PC-3 (cell line): ENCODE measurements around the gene RBBP8NL. TPM values are rescaled to one million over a fixed set of nuclear protein-coding genes. Genes with fewer than 3 reads are reported as not detected.
"Not testable (repeated sequence)": the region's sequence is repeated elsewhere in the genome, so short reads cannot be mapped to it uniquely, and the experiment has no call there.

Experiments
- ATAC-seq: fragments of 200-7000 bp; cut with Tn5 transposase; 2 replicates; pipeline ENCODE4 v1.9.1; 2020; ENCODE audit warnings: mild to moderate bottlenecking, moderate library complexity
- BruUV-seq: library from RNA; stranded (reverse); fragments of 400-500 nt; replicated peaks from 2 replicates; lab custom pipeline; 2021; lab: Mats Ljungman, UMichigan
- CTCF ChIA-PET: fragments of 300-600 bp; sonication (Branson Sonifier 250); formaldehyde crosslinking; loops from one replicate; lab custom pipeline; 2022; ENCODE audit warnings: antibody characterized with exemption; lab: Charles Lee
- POLR2A ChIA-PET: fragments of 300-600 bp; sonication (Branson Sonifier 250); formaldehyde crosslinking; loops from one replicate; lab custom pipeline; 2022; ENCODE audit warnings: antibody characterized with exemption; ENCODE audit not compliant: unreplicated experiment; lab: Charles Lee
- DNase-seq: peaks from one replicate; pipeline ENCODE4 v3.0.0-alpha.2; 2015
- H2AFZ ChIP-seq: fragments of 300-600 bp; sonication (generic); 2 replicates; pipeline ENCODE4 v1.6.0; 2016; ENCODE audit warnings: antibody characterized with exemption, low read length
- H3F3A ChIP-seq: fragments of 300-600 bp; sonication (generic); one replicate; pipeline ENCODE4 v1.6.0; 2017; ENCODE audit warnings: antibody characterized with exemption, low read length, control low read depth, mild to moderate bottlenecking; ENCODE audit not compliant: unreplicated experiment
- H3K27ac ChIP-seq: fragments of 300-600 bp; sonication (generic); 2 replicates; pipeline ENCODE4 v1.5.1; 2016; ENCODE audit warnings: mild to moderate bottlenecking, low read length
- H3K27me3 ChIP-seq: fragments of 300-600 bp; sonication (generic); 2 replicates; pipeline ENCODE4 v1.6.1; 2016; ENCODE audit warnings: low read length, mixed read lengths
- H3K36me3 ChIP-seq: fragments of 300-600 bp; sonication (generic); 2 replicates; pipeline ENCODE4 v1.6.1; 2016; ENCODE audit warnings: low read depth, mixed run types, low read length, mixed read lengths
- H3K4me1 ChIP-seq: fragments of 300-600 bp; sonication (generic); 2 replicates; pipeline ENCODE4 v1.5.1; 2016; ENCODE audit warnings: low read length; ENCODE audit not compliant: insufficient read depth
- H3K4me2 ChIP-seq: fragments of 300-600 bp; sonication (generic); 2 replicates; pipeline ENCODE4 v1.6.0; 2016; ENCODE audit warnings: low read length
- H3K4me3 ChIP-seq: fragments of 300-600 bp; sonication (generic); 2 replicates; pipeline ENCODE4 v1.5.1; 2016; ENCODE audit warnings: mild to moderate bottlenecking, low read length, mixed read lengths
- H3K79me2 ChIP-seq: fragments of 300-600 bp; sonication (generic); 2 replicates; pipeline ENCODE4 v1.6.1; 2017; ENCODE audit warnings: low read length, mixed read lengths
- H3K9ac ChIP-seq: fragments of 300-600 bp; sonication (generic); 2 replicates; pipeline ENCODE4 v1.6.0; 2016; ENCODE audit warnings: mild to moderate bottlenecking, low read length
- H3K9me2 ChIP-seq: fragments of 300-600 bp; sonication (generic); replicated peaks from 2 replicates; pipeline ENCODE4 v1.6.1; 2016; ENCODE audit warnings: mixed run types, low read length, mixed read lengths
- H3K9me3 ChIP-seq: fragments of 300-600 bp; sonication (generic); 2 replicates; pipeline ENCODE4 v1.6.1; 2016; ENCODE audit warnings: low read length, mixed read lengths
- H4K20me1 ChIP-seq: fragments of 300-600 bp; sonication (generic); 2 replicates; pipeline ENCODE4 v1.6.1; 2016; ENCODE audit warnings: low read length, mixed read lengths
- CTCF ChIP-seq: fragments of 300-600 bp; sonication (generic); conservative IDR thresholded peaks from 2 replicates; pipeline ENCODE4 v1.5.1; 2017; ENCODE audit warnings: antibody characterized with exemption, low read depth, mild to moderate bottlenecking, low read length
- EZH2 ChIP-seq: fragments of 300-600 bp; sonication (generic); IDR thresholded peaks from one replicate; pipeline ENCODE4 v1.6.1; 2017; ENCODE audit warnings: antibody characterized with exemption, mild to moderate bottlenecking, low read length; ENCODE audit not compliant: unreplicated experiment
- EZH2phosphoT487 ChIP-seq: fragments of 300-600 bp; sonication (generic); IDR thresholded peaks from 2 replicates; pipeline ENCODE4 v1.6.1; 2018; ENCODE audit warnings: mild to moderate bottlenecking, antibody characterized with exemption, low read length, borderline replicate concordance
- intact Hi-C: fragments of 100-400 bp; cut with micrococcal nuclease; formaldehyde crosslinking; loops from 2 replicates; pipeline ENCODE4 v1.9.0; 2023
- total RNA-seq: library from RNA; depleted of rRNA; stranded (reverse); fragments of >200 nt; gene quantifications from 2 replicates; pipeline ENCODE4 v1.2.3, GENCODE V29; 2014

RBBP8NL gene
- total RNA-seq, 1 experiment from 2014 or later, result 9.4 TPM

GRCh38 chr20:62426699-62427131, 624 bp downstream of the RBBP8NL start:
- peak overlapping the region; percentile 25; the same call in 1 of the 2 replicates for H2AFZ ChIP-seq
- intact Hi-C loops, result no loop called here
- H3K4me2 ChIP-seq, result peak overlapping the region; percentile 90
- peak overlapping the region; percentile 63 for H3K4me3 ChIP-seq
- peak; percentile 71 for DNase-seq
- TF ChIP-seq EZH2phosphoT487 (no peak), EZH2 (no peak), CTCF (no peak)
- H3F3A ChIP-seq, result no peaks in the 10 kb centered on the region
- peak overlapping the region; percentile 42 for H3K27ac ChIP-seq
- ATAC-seq, result peak; percentile 58
- ChIA-PET POLR2A (no interaction called here), CTCF (no interaction called here)
- H3K9ac ChIP-seq, result peak overlapping the region; percentile 23
- no peaks in the 10 kb centered on the region for H3K9me2 ChIP-seq
- H3K27me3 ChIP-seq, result no peaks in the 10 kb centered on the region
- H4K20me1 ChIP-seq, result no peaks in the 10 kb centered on the region
- H3K4me1 ChIP-seq, result peaks cover 29% of the 10 kb centered on the region
- no peaks in the 10 kb centered on the region for H3K36me3 ChIP-seq
- BruUV-seq, result no TSS peak
- no peaks in the 10 kb centered on the region for H3K9me3 ChIP-seq
- 0 out of 2 replicates have a peak, but pooled peaks cover 5% of the 10 kb centered on the region for H3K79me2 ChIP-seq

- peaks cover 29% of the 10 kb centered on the region for H3K4me1 ChIP-seq
- ATAC-seq, H4K20me1 ChIP-seq, DNase-seq, H3F3A ChIP-seq, H3K27me3 ChIP-seq, H3K36me3 ChIP-seq, H3K9me2 ChIP-seq, H3K9ac ChIP-seq, BruUV-seq, H3K79me2 ChIP-seq, CTCF ChIA-PET, H2AFZ ChIP-seq, H3K9me3 ChIP-seq, H3K27ac ChIP-seq, intact Hi-C loops: not testable (repeated sequence)
- peak overlapping the region; percentile 63; the same call in 1 of the 2 replicates for H3K4me3 ChIP-seq
- peak overlapping the region; percentile 90 for H3K4me2 ChIP-seq
- POLR2A ChIA-PET, result interaction anchor here (0.6 kb wide), 1 partner anchor 370 kb away, joined by 3 read pairs; the partner anchor contains the start of gene MRGBP
These were observed 1.3 kb downstream of the RBBP8NL start for GRCh38 chr20:62426059-62426348.

- H3K4me3 ChIP-seq, result no peak overlapping the region
- DNase-seq (no peak), ATAC-seq (no peak)
- H3K9me2 ChIP-seq, result no peaks in the 10 kb centered on the region
- intact Hi-C loops, result no loop called here
- H3K4me2 ChIP-seq, result no peak overlapping the region
- H4K20me1 ChIP-seq, result no peaks in the 10 kb centered on the region
- H2AFZ ChIP-seq, result no peak overlapping the region
- H3K79me2 ChIP-seq, result 0 out of 2 replicates have a peak, but pooled peaks cover 5% of the 10 kb centered on the region
- no peak for TF ChIP-seq EZH2
- no peak for TF ChIP-seq CTCF
- TF ChIP-seq EZH2phosphoT487, result no peak
- H3K4me1 ChIP-seq, result peaks cover 29% of the 10 kb centered on the region
- H3K36me3 ChIP-seq, result no peaks in the 10 kb centered on the region
- POLR2A ChIA-PET, result interaction anchor here (0.6 kb wide), 1 partner anchor 371 kb away, joined by 3 read pairs; the partner anchor contains the start of gene MRGBP
- no peaks in the 10 kb centered on the region for H3F3A ChIP-seq
- no peaks in the 10 kb centered on the region for H3K9me3 ChIP-seq
- no peaks in the 10 kb centered on the region for H3K27me3 ChIP-seq
- H3K27ac ChIP-seq, result no peak overlapping the region
- CTCF ChIA-PET, result no interaction called here
- H3K9ac ChIP-seq, result no peak overlapping the region
- no TSS peak for BruUV-seq
These were observed 1.9 kb downstream of the RBBP8NL start for GRCh38 chr20:62425281-62426058.
